ENCODE measurements around the gene MAPK1.
A peak's percentile ranks its signal among the peaks of the same experiment; 100 is the strongest.
"Not testable (repeated sequence)": the region's sequence is repeated elsewhere in the genome, so short reads cannot be mapped to it uniquely, and the experiment has no call there.

The MAPK1 gene

DNA sequence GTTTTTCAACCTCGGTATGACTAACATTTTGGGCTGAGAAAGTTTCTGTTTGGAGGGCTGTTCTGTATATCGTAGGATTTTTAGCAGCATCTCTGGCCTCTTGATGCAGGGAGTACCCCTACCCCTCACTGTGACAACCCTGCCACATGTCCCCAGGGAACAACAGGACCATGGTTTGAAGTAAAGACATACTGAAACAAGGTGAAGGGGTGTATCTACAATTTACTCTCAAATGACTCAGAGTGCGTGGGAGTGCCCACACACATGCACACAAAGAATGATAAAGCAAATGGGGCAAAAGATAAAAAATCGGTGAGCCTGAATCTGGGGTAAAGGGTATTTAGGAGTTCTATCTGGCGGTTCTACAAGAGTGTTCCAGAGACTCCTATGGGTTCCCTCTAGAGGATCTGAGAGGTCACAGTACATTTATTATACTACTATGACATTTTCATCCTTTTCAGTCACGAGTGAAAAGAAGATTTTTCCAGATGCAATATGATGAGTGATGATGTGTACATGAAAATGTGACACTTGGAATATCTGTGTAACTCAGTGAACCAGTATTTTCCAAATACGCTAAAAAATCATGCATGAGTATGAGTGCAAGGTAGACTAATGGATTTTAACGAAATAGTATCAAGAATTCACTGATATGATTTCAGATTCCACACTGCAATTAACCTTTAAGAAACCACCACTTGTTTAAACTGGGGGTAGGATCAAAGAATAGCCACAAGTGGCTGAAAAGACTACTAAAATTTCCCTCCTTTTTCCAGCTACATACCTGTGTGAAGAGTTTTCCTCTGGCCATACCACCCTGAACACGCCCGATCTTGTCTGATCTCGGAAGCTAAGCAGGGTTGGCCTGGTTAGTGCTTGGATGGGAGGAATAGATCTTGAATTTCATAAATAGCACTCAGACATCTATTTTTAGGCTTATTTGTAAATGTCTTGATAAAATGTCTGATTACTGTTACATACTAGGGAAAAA is 75.5 kb downstream of the MAPK1 start:
- DNase-seq (ENCODE audit: low read depth in 4 of 4, low spot score in 1 of 4), result peak; percentile 24 to 52 (median 32)

- not testable (repeated sequence) for DNase-seq (ENCODE audit: low read depth in 4 of 4, low spot score in 1 of 4)
These were observed 76.4 kb downstream of the MAPK1 start for GRCh38 chr22:21790849-21791610.

GRCh38 chr22:21790359-21790758 is 77.1 kb downstream of the MAPK1 start:
- DNase-seq (ENCODE audit: low read depth in 4 of 4, low spot score in 1 of 4), result no peak

- not testable (repeated sequence) for DNase-seq (ENCODE audit: low read depth in 4 of 4, low spot score in 1 of 4)
These were observed 79.9 kb downstream of the MAPK1 start for GRCh38 chr22:21787565-21787964.

DNA sequence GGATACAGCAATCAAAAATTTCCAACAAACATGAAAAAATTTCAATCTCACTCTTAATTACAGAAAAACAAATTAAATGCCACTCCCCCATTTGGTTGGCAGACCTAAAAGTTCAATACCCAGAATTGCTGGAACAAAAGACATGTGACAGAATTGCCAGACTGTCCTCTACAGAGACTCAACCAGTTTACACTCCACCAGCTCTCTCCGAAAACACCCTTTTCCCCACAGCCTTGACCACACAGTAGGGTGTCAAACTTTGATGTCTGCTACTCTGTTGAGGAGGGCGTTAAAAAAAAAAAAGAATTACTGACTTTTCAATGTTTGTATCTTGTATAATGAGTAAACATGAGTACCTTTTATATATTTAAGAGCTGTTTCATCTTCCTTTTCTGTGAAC is 87.2 kb downstream of the MAPK1 start:
- DNase-seq (ENCODE audit: low read depth in 4 of 4, low spot score in 1 of 4), result no peak

- no peak for DNase-seq (ENCODE audit: low read depth in 4 of 4, low spot score in 1 of 4)
These were observed 88.0 kb downstream of the MAPK1 start for GRCh38 chr22:21779444-21779843.

DNA sequence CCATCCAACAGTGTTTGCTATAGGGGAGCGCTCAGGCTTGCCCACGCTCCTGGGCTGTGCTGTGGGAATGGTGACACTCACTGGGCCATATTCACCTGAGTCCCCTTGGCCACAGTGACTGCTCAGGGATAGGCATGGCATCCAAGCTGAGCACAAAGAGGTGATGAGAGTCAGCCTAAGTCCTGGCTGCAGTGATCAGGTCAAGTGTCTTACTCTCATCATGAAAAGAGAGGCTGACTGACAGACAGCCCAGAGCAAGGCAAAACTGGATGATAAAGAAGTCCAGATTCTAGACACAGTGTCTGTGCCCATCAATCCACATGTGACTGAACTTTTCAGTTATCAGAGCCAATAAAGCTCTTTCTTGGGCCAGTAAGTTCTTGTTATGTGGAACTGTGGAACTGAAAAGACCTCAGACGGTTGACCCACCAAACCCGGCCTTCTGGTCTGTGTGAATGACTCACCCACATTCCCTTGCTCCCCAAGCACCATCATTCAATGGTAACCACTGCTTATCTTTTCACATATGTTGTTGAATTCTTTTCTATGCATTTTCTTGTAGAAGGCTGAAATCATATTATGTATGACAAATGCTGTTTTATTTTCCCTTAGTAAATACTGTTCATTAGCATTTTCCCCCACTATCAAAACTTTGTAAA is 88.6 kb downstream of the MAPK1 start:
- DNase-seq (ENCODE audit: low read depth in 4 of 4, low spot score in 1 of 4), result no peak

DNA sequence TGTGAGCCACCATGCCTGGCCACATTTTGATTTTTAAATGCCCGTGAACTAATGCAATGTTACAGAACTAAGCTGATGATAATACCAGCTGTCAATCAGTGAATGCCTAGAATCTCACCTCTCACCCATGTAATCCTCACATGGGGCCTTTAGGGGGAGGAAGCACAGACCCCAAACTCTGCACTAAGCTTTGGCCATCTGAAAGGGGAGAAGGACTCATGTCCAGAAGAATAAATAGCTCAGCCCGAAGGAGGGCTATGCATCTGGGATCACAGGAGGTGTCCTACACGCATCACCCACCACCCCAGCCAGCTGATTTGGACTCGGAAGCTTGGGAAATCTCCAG is 95.8 kb downstream of the MAPK1 start:
- no peak for DNase-seq (ENCODE audit: low read depth in 4 of 4, low spot score in 1 of 4)

- no peak for DNase-seq (ENCODE audit: low read depth in 4 of 4, low spot score in 1 of 4)
These were observed 99.0 kb downstream of the MAPK1 start for GRCh38 chr22:21768435-21768834.

DNA sequence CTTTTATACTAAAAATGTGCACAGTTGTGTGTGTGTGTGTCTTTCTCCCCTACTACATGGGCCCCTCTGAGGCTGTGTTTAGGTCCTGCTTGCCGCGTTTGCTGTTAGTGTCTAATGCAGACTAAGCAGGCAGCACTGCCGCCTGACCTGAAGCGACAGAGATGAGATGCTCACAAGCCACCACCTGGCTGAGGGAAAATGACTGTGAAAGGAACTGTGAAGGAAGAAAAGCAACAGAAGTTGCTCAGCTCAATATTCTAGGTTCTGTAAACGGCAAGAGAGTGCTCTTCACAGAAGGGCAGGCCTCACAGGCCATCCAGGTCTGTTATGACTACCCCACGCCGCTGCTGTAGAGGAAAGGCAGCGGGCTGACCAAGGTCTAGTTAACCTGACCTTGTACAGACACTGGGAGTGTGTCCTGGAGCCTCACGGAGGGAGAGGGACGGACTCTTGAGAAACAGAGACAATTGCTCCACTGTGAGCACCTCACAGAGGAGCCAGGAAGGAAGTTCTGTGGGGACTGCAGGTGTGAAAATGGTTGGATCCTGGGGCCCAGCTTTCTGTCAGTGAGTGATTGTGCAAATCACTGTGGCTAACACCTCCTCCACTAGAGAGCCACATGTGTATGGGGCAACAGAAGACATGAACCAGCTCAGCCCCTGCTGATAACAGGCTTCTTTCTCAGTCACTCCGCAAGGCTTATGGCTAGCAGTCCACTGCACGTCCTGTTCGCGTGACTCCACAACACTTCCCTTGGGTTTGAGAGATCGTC is 100.6 kb downstream of the MAPK1 start:
- peak in 2 of 4 experiments; percentile 20 to 50 for DNase-seq (ENCODE audit: low read depth in 4 of 4, low spot score in 1 of 4)

DNA sequence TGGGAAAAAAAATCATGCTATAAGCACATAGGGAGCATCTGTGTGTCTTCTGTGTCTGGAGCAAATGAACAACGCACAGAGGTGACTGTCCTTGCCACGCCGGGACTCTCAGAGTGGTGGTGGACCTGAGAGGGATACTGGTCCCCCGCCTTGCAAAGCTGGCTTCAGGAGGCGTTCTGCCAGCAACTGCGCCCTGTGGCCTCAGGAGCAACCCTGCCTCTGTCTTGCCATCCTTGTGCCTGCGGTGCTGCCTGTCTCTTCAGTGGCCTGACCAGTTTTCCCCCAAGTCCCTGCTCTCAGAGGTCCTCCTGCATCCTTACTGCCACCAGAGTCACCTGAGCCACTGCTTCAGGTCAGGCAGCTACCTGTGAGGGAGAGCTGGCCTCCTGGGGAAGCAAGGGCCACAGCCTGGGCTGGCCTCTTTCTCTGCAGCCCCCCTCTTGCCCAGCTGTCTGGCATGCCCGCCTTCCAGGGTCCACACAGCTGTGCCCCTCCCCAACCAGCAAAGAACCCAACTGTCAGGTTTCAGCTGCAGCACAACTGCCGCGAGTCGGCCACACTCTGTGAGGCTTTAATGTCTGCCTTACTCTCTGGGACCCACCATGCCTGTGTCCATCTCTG is 101.4 kb downstream of the MAPK1 start:
- DNase-seq (ENCODE audit: low read depth in 4 of 4, low spot score in 1 of 4), result no peak

DNA sequence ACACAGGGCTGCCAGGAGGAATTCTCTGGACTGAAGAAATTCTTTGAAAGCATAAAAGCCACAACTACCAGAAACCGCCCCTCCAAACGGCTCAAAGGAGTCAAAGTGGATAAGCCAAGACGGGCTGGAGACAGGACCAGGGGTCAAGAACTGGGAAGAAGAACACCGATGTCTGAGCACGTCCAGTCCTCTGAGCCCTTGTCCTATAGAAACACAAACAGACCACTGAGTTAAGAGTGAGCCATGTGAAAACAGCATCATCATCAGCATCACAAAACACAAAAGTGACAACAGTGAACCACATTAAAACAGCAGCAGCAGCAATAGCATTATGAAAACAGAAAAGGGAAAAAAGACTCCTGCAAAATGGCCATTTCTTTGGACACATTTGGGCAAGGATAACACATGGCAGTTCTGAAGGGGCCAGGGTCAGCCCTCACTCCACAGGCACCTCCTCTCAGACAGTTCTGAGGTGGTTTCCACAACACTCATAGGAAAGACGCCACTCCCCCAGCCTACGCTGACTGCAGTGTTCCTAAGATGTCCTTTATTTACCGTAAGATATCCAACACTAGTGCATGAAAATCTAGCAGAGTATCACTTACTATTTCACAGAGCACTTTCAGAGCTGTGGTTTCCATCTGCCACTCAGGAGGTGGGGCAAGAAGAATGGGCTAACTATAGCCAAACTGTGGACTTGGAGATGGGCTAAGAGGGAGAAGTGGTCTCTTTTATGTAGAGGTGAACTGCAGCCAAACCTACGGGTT is 103.2 kb downstream of the MAPK1 start:
- DNase-seq (ENCODE audit: low read depth in 4 of 4, low spot score in 1 of 4), result no peak

- DNase-seq (ENCODE audit: low read depth in 4 of 4, low spot score in 1 of 4), result peak in 1 of 4 experiments; percentile 40
These were observed 104.5 kb downstream of the MAPK1 start for GRCh38 chr22:21762712-21763581.

- no peak for DNase-seq (ENCODE audit: low read depth in 4 of 4, low spot score in 1 of 4)
These were observed 105.3 kb downstream of the MAPK1 start for GRCh38 chr22:21761994-21762680.

- DNase-seq (ENCODE audit: low read depth in 4 of 4, low spot score in 1 of 4), result no peak
These were observed 106.4 kb downstream of the MAPK1 start for GRCh38 chr22:21761086-21761485.

DNA sequence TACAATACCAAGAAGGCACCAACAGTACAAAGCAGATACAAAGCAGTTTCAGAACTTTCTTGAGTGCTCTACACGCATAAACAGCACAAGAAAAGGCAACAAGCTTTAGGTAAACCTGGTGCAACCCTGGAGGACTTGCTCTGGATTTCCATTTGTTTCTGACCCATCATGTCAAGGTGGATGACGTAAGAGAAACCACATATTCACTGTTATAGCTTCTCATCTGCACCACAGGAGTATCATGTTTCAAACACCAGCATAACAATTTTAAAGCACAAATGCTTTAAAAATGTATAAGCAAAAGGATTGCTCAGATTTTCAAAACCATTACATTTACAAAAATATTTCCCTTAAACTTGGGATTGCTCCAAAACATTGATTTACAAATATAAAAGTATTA is 106.8 kb downstream of the MAPK1 start:
- DNase-seq (ENCODE audit: low read depth in 4 of 4, low spot score in 1 of 4), result no peak

- no peak for DNase-seq (ENCODE audit: low read depth in 4 of 4, low spot score in 1 of 4)
These were observed 107.6 kb downstream of the MAPK1 start for GRCh38 chr22:21759646-21760376.

All from stimulated activated CD4-positive, alpha-beta T cell treated with anti-CD3 and anti-CD28 coated beads, Interleukin-1b, Interleukin-23, amount 100 ng/mL, for 24 hours (primary cell).